ENCODE data around the gene PARVA.

The PARVA gene

DNA sequence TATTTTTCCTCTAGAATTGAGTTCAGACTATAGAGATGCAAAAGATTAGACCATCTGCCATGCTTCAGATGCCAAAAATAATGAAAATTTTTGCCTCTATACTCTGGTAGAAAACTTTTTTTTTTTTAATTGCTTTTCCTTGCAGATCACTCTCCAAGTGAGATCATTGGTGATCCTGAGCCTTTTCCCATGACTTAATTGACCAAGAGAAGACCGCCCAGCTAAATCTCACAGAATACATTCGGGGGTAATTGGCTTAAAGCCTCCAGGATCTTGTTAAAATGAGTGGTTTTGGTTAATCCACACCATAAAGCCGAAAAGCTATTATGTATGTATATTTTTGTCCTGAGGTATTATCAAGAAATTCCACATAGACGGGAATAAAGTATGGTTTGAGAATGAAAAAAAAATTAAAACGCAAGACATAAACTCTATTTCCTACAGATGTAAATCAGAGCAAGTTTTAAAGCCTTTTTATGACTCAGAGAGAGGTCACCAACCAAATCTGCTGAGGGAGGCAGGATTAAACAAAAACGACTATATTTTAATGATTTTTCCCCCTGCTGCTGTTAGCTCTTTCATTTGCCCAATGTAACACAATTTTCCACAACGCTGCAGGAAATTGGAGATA, 64.0 kb downstream of the PARVA start:
- Histone ChIP-seq H3K27me3 (ENCODE audit: control insufficient read depth in 2 of 2, insufficient read depth in 2 of 2, low read length in 2 of 2) (no peaks in the 10 kb centered on the region), H3K9ac (ENCODE audit: low read depth in 1 of 2, low read length in 2 of 2) (no peak overlapping the region), H3K4me3 (ENCODE audit: low read length in 2 of 2) (no peak overlapping the region), H3K36me3 (ENCODE audit: control insufficient read depth in 2 of 2, insufficient read depth in 2 of 2, low read length in 2 of 2) (no peaks in the 10 kb centered on the region), H3K9me3 (ENCODE audit: control insufficient read depth in 2 of 2, low read length in 2 of 2) (no peaks in the 10 kb centered on the region), H3K4me1 (ENCODE audit: control insufficient read depth in 2 of 2, insufficient read depth in 2 of 2, low read length in 2 of 2) (peaks cover 0 to 16% of the 10 kb centered on the region in 2 donors), H3K27ac (ENCODE audit: low read depth in 2 of 2, low read length in 2 of 2) (no peak overlapping the region)

DNA sequence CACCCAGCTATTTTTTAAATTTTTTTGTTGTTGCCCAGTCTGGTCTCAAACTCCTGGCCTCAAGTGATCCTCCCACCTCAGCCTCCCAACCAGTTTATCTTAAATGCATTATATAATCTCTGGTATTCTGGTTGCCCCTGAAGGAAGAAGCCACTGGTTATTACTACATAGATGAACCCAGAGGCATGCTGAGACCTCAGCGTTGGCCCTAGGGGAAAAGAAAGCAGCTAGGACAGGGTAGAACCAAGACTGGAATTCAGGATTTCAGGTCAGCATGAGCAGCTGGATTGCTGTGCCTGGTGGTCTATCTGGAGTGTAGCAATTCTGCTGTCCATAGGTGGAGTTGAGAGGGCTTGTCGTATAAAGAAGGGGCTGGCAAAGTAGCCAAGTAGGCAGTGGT, 67.2 kb downstream of the PARVA start:
- Histone ChIP-seq H3K36me3 (ENCODE audit: control insufficient read depth in 2 of 2, insufficient read depth in 2 of 2, low read length in 2 of 2) (no peaks in the 10 kb centered on the region), H3K4me3 (ENCODE audit: low read length in 2 of 2) (no peak overlapping the region), H3K27me3 (ENCODE audit: control insufficient read depth in 2 of 2, insufficient read depth in 2 of 2, low read length in 2 of 2) (no peaks in the 10 kb centered on the region), H3K4me1 (ENCODE audit: control insufficient read depth in 2 of 2, insufficient read depth in 2 of 2, low read length in 2 of 2) (peaks cover 0 to 7% of the 10 kb centered on the region in 2 donors), H3K9ac (ENCODE audit: low read depth in 1 of 2, low read length in 2 of 2) (no peak overlapping the region), H3K27ac (ENCODE audit: low read depth in 2 of 2, low read length in 2 of 2) (no peak overlapping the region), H3K9me3 (ENCODE audit: control insufficient read depth in 2 of 2, low read length in 2 of 2) (no peaks in the 10 kb centered on the region)

DNA sequence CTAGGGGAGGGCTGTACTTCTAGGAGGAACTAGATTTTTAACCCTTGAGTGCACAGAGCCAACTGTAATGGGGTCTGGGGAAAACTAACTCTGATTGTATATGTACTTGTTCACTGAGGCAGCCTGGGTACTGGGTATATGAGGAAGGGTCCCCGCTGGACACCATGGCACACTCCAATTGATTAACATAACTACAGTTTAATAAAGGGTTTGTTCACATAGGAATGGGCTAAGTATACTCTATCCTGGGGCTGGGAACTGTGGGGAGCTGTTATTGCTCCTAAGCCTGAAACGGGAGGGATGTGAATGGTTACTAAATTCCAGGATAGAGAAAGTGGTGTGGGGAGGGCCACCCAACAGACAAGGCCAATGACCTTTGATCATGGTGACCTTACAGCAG, 67.6 kb downstream of the PARVA start:
- Histone ChIP-seq H3K36me3 (ENCODE audit: control insufficient read depth in 2 of 2, insufficient read depth in 2 of 2, low read length in 2 of 2) (no peaks in the 10 kb centered on the region), H3K4me3 (ENCODE audit: low read length in 2 of 2) (no peak overlapping the region), H3K4me1 (ENCODE audit: control insufficient read depth in 2 of 2, insufficient read depth in 2 of 2, low read length in 2 of 2) (peaks cover 0 to 3% of the 10 kb centered on the region in 2 donors), H3K27ac (ENCODE audit: low read depth in 2 of 2, low read length in 2 of 2) (no peak overlapping the region), H3K9ac (ENCODE audit: low read depth in 1 of 2, low read length in 2 of 2) (no peak overlapping the region), H3K27me3 (ENCODE audit: control insufficient read depth in 2 of 2, insufficient read depth in 2 of 2, low read length in 2 of 2) (no peaks in the 10 kb centered on the region), H3K9me3 (ENCODE audit: control insufficient read depth in 2 of 2, low read length in 2 of 2) (no peaks in the 10 kb centered on the region)

DNA sequence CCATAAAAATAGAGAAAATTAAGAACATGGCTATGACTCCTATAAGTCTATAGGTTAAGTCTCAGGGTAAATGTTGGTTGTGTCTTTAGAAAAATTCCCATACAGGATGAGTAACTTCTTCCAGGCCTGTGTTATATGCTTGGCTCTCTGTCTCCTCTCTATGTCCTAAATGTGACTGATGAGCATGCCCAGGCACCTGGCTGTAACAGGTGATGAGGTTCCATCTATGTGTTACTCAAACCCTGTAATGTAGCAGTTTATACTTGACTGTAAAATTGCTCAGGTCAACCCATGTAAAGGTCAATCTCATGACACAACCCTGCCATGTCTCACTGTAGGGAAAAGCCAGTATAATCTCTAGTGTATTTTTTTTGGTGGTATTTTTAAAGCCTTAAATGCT, 69.5 kb downstream of the PARVA start:
- H3K36me3 ChIP-seq (ENCODE audit: control insufficient read depth in 2 of 2, insufficient read depth in 2 of 2, low read length in 2 of 2): no peaks in the 10 kb centered on the region
- no peak overlapping the region for H3K27ac ChIP-seq (ENCODE audit: low read depth in 2 of 2, low read length in 2 of 2)
- no peaks in the 10 kb centered on the region for H3K9me3 ChIP-seq (ENCODE audit: control insufficient read depth in 2 of 2, low read length in 2 of 2)
- H3K4me1 ChIP-seq (ENCODE audit: control insufficient read depth in 2 of 2, insufficient read depth in 2 of 2, low read length in 2 of 2): no peaks in the 10 kb centered on the region
- no peak overlapping the region for H3K9ac ChIP-seq (ENCODE audit: low read depth in 1 of 2, low read length in 2 of 2)
- H3K27me3 ChIP-seq (ENCODE audit: control insufficient read depth in 2 of 2, insufficient read depth in 2 of 2, low read length in 2 of 2): no peaks in the 10 kb centered on the region
- no peak overlapping the region for H3K4me3 ChIP-seq (ENCODE audit: low read length in 2 of 2)

DNA sequence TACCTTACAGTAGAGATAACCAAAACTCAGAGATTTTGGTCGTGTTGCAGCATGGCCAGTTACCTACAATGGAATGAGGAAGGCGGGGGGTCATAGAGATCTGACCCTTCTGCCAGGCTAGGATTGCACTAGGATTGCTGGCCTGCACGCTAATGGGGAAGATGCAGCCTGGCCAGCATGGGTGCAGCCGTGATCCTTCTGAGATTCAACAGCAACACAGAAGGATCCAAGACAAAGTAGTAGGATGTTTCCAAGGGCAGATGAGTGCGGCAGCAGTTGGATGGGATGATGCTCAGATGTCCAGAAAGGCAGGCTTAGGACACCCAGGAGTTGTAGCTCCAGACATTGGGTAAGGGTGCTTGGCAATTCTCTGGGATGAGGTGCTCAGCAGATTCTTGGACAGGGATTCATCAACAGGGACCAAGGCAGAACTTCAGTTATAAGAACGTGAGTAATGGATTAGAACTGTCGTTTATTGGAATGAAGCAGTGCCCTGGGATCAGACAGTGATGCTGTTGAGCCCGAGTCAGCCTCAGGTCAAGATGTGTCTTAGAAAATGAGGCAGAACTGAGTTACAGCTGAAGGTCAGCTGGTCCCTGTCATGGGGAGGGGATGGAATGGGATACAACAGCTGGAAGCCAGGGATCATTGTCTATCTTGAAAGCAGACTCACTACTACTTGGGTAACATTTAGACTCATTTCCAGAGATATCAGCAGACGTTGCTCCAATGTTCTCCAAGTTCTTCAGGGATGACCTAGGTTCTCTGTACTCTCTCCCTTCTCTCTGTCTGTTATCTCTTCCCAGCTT, 71.0 kb downstream of the PARVA start:
- Histone ChIP-seq H3K4me1 (ENCODE audit: control insufficient read depth in 2 of 2, insufficient read depth in 2 of 2, low read length in 2 of 2) (no peaks in the 10 kb centered on the region), H3K36me3 (ENCODE audit: control insufficient read depth in 2 of 2, insufficient read depth in 2 of 2, low read length in 2 of 2) (no peaks in the 10 kb centered on the region), H3K27ac (ENCODE audit: low read depth in 2 of 2, low read length in 2 of 2) (no peak overlapping the region), H3K9me3 (ENCODE audit: control insufficient read depth in 2 of 2, low read length in 2 of 2) (no peaks in the 10 kb centered on the region), H3K9ac (ENCODE audit: low read depth in 1 of 2, low read length in 2 of 2) (no peak overlapping the region), H3K27me3 (ENCODE audit: control insufficient read depth in 2 of 2, insufficient read depth in 2 of 2, low read length in 2 of 2) (no peaks in the 10 kb centered on the region), H3K4me3 (ENCODE audit: low read length in 2 of 2) (no peak overlapping the region)

DNA sequence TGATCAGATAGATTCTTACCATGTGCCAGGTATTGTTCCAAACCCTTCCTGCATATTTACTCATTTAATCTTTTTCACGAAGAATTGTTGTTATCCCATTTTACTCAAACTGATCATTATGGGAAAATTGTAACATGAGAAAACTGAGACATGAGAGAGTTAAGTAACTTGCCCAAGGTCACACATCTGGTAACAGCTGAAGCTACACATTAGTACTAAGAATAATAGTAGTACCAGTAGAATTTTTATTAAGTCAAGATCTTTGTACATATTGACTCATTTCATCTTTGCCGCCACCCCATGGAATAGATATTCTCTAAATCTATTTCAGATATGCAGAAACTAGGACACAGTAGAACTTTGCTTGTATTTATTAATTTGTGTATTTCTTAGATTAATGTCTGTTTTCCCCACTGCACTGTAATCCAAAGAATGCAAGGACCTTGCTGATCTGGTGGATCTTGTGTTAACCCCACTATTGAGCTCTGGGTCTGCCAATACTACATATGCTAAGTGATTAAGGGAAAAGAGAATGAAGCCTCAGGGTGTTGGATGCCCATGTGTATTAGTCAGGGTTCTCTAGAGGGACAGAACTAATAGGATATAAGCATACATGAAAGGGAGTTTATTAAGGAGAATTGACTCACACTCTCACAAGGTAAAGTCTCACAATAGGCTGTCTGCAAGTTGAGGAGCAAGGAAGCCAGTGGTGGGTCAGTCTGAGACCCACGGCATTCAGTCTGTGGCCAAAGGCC, 72.8 kb downstream of the PARVA start:
- no peaks in the 10 kb centered on the region for H3K4me1 ChIP-seq (ENCODE audit: control insufficient read depth in 2 of 2, insufficient read depth in 2 of 2, low read length in 2 of 2)
- H3K4me3 ChIP-seq (ENCODE audit: low read length in 2 of 2): no peak overlapping the region
- no peak overlapping the region for H3K9ac ChIP-seq (ENCODE audit: low read depth in 1 of 2, low read length in 2 of 2)
- no peak overlapping the region for H3K27ac ChIP-seq (ENCODE audit: low read depth in 2 of 2, low read length in 2 of 2)
- no peaks in the 10 kb centered on the region for H3K27me3 ChIP-seq (ENCODE audit: control insufficient read depth in 2 of 2, insufficient read depth in 2 of 2, low read length in 2 of 2)
- H3K9me3 ChIP-seq (ENCODE audit: control insufficient read depth in 2 of 2, low read length in 2 of 2): no peaks in the 10 kb centered on the region
- H3K36me3 ChIP-seq (ENCODE audit: control insufficient read depth in 2 of 2, insufficient read depth in 2 of 2, low read length in 2 of 2): no peaks in the 10 kb centered on the region

DNA sequence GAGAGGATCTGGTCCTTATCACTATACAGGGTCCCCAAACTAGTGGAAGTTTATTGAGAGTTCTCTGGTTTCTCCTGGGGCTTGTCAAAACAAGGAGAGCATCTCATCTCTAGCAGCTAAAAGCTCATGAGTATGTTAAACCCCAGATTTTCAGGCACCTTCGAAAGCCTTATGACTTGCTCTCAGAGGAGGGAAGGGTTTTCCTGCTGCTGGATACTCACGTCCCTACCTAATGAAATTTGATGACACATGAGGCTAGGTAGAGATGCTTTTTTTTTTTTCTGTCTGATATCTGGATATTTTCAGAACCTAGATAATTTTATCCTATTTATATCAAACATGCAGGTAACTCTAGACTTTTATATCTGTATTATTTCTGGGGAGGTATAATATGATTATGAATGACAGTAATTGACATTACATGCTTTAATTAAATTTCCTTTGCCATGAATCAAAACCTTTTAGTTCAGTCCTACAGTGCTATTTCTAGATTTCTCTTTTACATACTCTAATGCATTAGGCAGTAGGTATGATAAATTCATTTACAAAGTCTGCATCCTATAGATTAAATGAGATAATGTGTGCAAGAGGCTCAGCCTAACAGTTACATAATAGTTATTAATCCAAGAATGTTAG, 73.9 kb downstream of the PARVA start:
- H3K27me3 ChIP-seq (ENCODE audit: control insufficient read depth in 2 of 2, insufficient read depth in 2 of 2, low read length in 2 of 2): no peaks in the 10 kb centered on the region
- no peak overlapping the region for H3K9ac ChIP-seq (ENCODE audit: low read depth in 1 of 2, low read length in 2 of 2)
- H3K36me3 ChIP-seq (ENCODE audit: control insufficient read depth in 2 of 2, insufficient read depth in 2 of 2, low read length in 2 of 2): peaks cover 0 to 2% of the 10 kb centered on the region in 2 donors
- no peaks in the 10 kb centered on the region for H3K4me1 ChIP-seq (ENCODE audit: control insufficient read depth in 2 of 2, insufficient read depth in 2 of 2, low read length in 2 of 2)
- H3K9me3 ChIP-seq (ENCODE audit: control insufficient read depth in 2 of 2, low read length in 2 of 2): no peaks in the 10 kb centered on the region
- no peak overlapping the region for H3K27ac ChIP-seq (ENCODE audit: low read depth in 2 of 2, low read length in 2 of 2)
- no peak overlapping the region for H3K4me3 ChIP-seq (ENCODE audit: low read length in 2 of 2)

DNA sequence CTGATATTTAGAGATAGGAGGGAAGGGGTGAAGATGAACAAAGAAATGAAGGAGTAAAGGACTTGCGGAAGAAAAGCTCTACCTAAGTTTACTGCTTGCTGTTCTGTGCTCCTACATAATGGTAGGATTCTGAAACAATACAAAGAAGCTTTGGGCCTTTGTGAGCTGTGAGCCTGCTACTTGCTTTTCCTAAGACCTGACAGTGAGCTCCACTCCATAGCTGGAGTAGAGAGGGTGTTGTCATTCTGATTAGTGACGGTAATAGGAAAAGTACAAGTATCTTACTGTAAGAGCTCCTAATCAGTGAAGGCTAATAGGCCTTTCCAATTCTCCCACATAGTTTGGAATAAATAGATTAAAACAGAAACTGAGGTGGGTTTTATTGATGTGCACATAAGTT, 75.9 kb downstream of the PARVA start:
- Histone ChIP-seq H3K9me3 (ENCODE audit: control insufficient read depth in 2 of 2, low read length in 2 of 2) (no peaks in the 10 kb centered on the region), H3K36me3 (ENCODE audit: control insufficient read depth in 2 of 2, insufficient read depth in 2 of 2, low read length in 2 of 2) (peaks cover 0 to 2% of the 10 kb centered on the region in 2 donors), H3K4me1 (ENCODE audit: control insufficient read depth in 2 of 2, insufficient read depth in 2 of 2, low read length in 2 of 2) (peaks cover 3% of the 10 kb centered on the region in 2 donors), H3K27me3 (ENCODE audit: control insufficient read depth in 2 of 2, insufficient read depth in 2 of 2, low read length in 2 of 2) (no peaks in the 10 kb centered on the region), H3K4me3 (ENCODE audit: low read length in 2 of 2) (no peak overlapping the region), H3K9ac (ENCODE audit: low read depth in 1 of 2, low read length in 2 of 2) (no peak overlapping the region), H3K27ac (ENCODE audit: low read depth in 2 of 2, low read length in 2 of 2) (no peak overlapping the region)

DNA sequence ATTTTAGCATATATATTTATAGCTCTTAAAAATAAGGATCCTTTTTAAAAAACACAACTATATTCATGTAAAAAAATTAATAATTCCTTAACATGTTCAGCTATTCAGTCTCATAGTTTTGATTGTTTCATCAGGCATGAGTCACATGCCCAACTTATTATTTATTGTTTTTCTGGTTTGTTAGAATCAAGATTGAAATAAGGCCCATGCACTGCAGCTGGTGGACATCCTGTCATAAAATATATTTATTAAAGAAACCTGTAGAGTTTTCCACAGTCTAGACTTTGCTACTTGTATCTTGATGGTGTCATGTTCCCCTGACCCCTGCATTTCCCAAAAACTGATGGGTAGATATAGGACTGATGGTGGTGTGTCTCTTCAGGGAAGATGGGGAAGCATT, 77.4 kb downstream of the PARVA start:
- no peak overlapping the region for H3K27ac ChIP-seq (ENCODE audit: low read depth in 2 of 2, low read length in 2 of 2)
- H3K4me1 ChIP-seq (ENCODE audit: control insufficient read depth in 2 of 2, insufficient read depth in 2 of 2, low read length in 2 of 2): peaks cover 3% of the 10 kb centered on the region in 2 donors
- H3K9me3 ChIP-seq (ENCODE audit: control insufficient read depth in 2 of 2, low read length in 2 of 2): no peaks in the 10 kb centered on the region
- H3K36me3 ChIP-seq (ENCODE audit: control insufficient read depth in 2 of 2, insufficient read depth in 2 of 2, low read length in 2 of 2): peaks cover 0 to 2% of the 10 kb centered on the region in 2 donors
- no peak overlapping the region for H3K4me3 ChIP-seq (ENCODE audit: low read length in 2 of 2)
- H3K9ac ChIP-seq (ENCODE audit: low read depth in 1 of 2, low read length in 2 of 2): no peak overlapping the region
- no peaks in the 10 kb centered on the region for H3K27me3 ChIP-seq (ENCODE audit: control insufficient read depth in 2 of 2, insufficient read depth in 2 of 2, low read length in 2 of 2)

DNA sequence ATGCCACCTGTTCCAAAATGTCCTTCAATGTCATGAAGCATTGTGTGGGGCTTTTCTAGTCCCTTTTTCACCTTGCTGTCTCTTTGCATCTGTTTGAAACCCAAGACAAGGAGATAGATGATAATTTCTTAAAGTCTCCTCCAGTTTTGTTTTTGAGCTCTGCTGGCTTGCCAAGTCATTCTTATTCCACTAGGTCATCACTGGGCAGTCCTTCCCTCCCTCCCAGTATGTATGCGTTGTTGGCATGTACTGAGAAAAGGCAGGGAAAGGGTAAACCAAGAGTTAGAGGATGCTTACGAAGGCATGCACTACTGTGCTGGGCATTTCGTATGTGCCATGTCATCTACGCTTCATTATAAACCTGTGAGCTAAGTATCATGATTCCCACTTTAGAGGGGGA, 78.6 kb downstream of the PARVA start:
- no peaks in the 10 kb centered on the region for H3K27me3 ChIP-seq (ENCODE audit: control insufficient read depth in 2 of 2, insufficient read depth in 2 of 2, low read length in 2 of 2)
- no peaks in the 10 kb centered on the region for H3K9me3 ChIP-seq (ENCODE audit: control insufficient read depth in 2 of 2, low read length in 2 of 2)
- no peak overlapping the region for H3K27ac ChIP-seq (ENCODE audit: low read depth in 2 of 2, low read length in 2 of 2)
- peaks cover 3% of the 10 kb centered on the region in 2 donors for H3K4me1 ChIP-seq (ENCODE audit: control insufficient read depth in 2 of 2, insufficient read depth in 2 of 2, low read length in 2 of 2)
- H3K9ac ChIP-seq (ENCODE audit: low read depth in 1 of 2, low read length in 2 of 2): no peak overlapping the region
- H3K4me3 ChIP-seq (ENCODE audit: low read length in 2 of 2): no peak overlapping the region
- peaks cover 0 to 2% of the 10 kb centered on the region in 2 donors for H3K36me3 ChIP-seq (ENCODE audit: control insufficient read depth in 2 of 2, insufficient read depth in 2 of 2, low read length in 2 of 2)
